Adipocyte (in vitro differentiated cells): ENCODE results near the gene GNG7.

ENCODE experiments used
- DNase-seq: peaks from one replicate; pipeline ENCODE4 v3.0.0-alpha.2; 2015; ENCODE audit warnings: low read depth
- H3K27me3 ChIP-seq: replicated peaks from 2 replicates; pipeline ENCODE4 v1.7.0; 2013; ENCODE audit warnings: mild to moderate bottlenecking, low read length, moderate library complexity; ENCODE audit not compliant: control insufficient read depth, insufficient read depth
- H3K36me3 ChIP-seq: 2 replicates; pipeline ENCODE4 v1.7.0; 2013; ENCODE audit warnings: low read length, mild to moderate bottlenecking, moderate library complexity; ENCODE audit not compliant: control insufficient read depth, insufficient read depth, severe bottlenecking
- H3K4me1 ChIP-seq: 2 replicates; pipeline ENCODE4 v1.7.0; 2013; ENCODE audit warnings: mild to moderate bottlenecking, low read length, moderate library complexity; ENCODE audit not compliant: control insufficient read depth, insufficient read depth
- H3K4me3 ChIP-seq: 2 replicates; pipeline ENCODE4 v1.7.0; 2013; ENCODE audit warnings: mild to moderate bottlenecking, low read length, moderate library complexity
- H3K9ac ChIP-seq: 2 replicates; pipeline ENCODE4 v1.7.0; 2013; ENCODE audit warnings: mild to moderate bottlenecking, low read length, moderate library complexity
- H3K9me3 ChIP-seq: 2 replicates; pipeline ENCODE4 v1.7.0; 2013; ENCODE audit warnings: mild to moderate bottlenecking, low read length, moderate library complexity; ENCODE audit not compliant: control insufficient read depth

The GNG7 gene

DNA sequence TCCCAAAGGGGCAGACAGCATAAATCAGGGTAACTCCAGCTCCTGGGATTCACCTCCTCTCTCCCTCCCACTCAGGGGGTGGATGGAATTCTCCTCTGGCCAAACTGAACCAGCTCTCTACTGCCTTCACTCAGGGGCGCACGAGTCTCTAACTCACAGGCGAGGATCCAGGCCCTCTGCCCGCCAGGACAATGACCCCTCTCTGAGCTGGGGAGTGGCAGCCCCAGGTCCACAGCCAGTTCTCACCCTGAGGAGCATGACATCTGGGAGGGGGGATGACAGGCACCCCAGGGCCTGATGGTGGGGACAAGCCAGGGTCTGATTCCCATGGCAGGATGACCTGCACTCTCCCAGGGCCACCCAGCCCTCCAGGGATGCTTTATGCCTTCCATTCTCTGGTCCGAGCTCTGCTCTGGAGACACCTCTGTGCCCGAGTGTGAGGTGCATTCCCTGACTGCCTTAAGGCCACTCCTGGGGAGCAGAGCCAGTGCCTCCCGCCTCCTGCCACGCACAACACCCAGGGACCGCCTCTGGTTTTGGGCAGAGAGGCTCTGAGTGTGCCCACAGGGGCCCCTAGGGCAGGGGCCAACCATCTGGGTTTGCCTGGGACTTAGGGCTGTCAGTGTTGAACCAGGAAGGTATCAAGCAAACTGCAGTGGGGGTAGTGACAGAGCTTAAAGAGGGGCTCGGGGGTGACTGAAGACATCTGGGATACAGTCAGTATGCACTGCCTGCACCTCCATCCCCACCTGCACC lies 66.2 kb downstream of the GNG7 start:
- no peaks in the 10 kb centered on the region for H3K27me3 ChIP-seq
- no peaks in the 10 kb centered on the region for H3K36me3 ChIP-seq
- DNase-seq: no peak
- H3K9ac ChIP-seq: peak overlapping the region; percentile 50
- peaks cover 33% of the 10 kb centered on the region for H3K4me1 ChIP-seq
- no peak overlapping the region for H3K4me3 ChIP-seq
- H3K9me3 ChIP-seq: peaks cover 2% of the 10 kb centered on the region

DNA sequence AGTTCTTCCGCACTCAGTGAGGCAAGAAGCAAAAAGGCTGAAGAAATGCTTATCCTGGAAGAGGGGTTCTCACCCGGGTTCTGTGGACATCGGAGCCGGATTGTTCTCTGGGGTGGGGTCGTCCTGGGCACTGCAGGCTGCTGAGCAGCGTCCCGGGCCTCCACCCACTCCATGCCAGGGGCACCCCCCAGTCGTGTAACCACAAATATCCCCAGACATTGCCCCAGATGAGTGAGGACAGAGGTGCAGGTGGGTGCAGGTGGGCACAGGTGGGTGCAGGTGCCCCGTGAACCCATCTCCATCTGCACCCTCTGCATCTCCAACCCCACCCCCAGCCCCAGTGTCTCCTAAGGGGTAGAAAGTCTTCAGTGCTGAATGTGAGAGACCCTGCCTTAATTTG lies 67.5 kb downstream of the GNG7 start:
- no peak for DNase-seq
- Histone ChIP-seq H3K36me3 (no peaks in the 10 kb centered on the region), H3K27me3 (no peaks in the 10 kb centered on the region), H3K9me3 (peaks cover 14% of the 10 kb centered on the region), H3K9ac (peak overlapping the region; percentile 82), H3K4me3 (no peak overlapping the region), H3K4me1 (peaks cover 37% of the 10 kb centered on the region)

DNA sequence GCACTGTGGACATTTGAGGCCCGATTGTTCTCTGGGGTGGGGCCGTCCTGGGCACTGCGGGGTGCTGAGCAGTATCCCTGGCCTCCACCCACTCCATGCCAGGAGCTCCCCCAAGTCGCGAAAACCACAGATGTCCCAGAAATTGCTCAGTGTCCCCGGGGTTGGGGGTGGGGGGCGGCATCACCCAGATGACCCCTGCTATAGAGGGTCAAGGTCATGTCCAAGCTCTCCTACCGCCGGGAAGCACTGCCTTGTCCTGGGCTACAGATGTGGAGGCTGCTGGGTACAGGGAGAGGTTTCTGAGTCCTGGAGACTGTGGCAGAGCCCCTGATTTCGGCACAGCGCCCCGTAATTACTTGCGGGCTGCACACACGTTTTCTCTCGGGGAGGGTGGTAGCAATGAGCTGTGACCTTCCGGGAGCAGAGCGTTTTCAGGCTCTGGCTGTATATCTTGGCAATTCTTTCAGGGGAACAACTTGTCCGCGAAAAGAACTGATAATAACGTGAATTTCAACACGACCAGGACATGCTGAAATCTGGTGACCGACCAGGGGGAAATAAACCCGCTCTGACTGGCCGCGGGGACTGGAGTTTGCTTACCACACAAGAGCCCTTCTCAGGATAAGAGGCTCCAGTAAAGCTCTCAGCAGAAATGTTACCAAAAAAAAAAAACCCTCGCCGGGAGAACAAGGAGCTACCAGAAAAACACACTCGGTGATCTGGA lies 68.1 kb downstream of the GNG7 start:
- peak overlapping the region; percentile 82 for H3K9ac ChIP-seq
- peaks cover 14% of the 10 kb centered on the region for H3K9me3 ChIP-seq
- no peaks in the 10 kb centered on the region for H3K27me3 ChIP-seq
- H3K4me1 ChIP-seq: peaks cover 42% of the 10 kb centered on the region
- H3K36me3 ChIP-seq: no peaks in the 10 kb centered on the region
- peak overlapping the region; percentile 44 for H3K4me3 ChIP-seq
- DNase-seq: no peak

DNA sequence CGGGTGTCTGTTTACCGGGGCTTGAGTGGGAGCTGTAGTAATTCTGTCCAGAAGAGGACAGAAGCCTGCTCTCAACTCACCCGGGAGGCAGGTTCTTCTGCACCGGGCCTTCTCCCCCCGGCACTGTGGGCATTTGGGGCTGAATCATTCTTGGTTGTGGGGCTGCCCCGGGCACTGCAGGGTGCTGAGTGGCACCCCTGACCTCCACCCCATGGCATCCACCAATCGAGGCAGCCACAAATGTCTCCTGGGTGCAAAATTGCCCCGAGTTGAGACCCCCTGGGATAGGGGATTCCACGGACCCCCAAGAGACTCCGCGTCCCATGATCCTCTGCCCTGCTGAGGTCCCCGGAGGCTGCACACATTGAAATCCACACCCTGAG lies 68.8 kb downstream of the GNG7 start:
- no peaks in the 10 kb centered on the region for H3K36me3 ChIP-seq
- peaks cover 45% of the 10 kb centered on the region for H3K4me1 ChIP-seq
- no peak overlapping the region for H3K4me3 ChIP-seq
- peaks cover 14% of the 10 kb centered on the region for H3K9me3 ChIP-seq
- no peaks in the 10 kb centered on the region for H3K27me3 ChIP-seq
- peak overlapping the region; percentile 82 for H3K9ac ChIP-seq
- no peak for DNase-seq

DNA sequence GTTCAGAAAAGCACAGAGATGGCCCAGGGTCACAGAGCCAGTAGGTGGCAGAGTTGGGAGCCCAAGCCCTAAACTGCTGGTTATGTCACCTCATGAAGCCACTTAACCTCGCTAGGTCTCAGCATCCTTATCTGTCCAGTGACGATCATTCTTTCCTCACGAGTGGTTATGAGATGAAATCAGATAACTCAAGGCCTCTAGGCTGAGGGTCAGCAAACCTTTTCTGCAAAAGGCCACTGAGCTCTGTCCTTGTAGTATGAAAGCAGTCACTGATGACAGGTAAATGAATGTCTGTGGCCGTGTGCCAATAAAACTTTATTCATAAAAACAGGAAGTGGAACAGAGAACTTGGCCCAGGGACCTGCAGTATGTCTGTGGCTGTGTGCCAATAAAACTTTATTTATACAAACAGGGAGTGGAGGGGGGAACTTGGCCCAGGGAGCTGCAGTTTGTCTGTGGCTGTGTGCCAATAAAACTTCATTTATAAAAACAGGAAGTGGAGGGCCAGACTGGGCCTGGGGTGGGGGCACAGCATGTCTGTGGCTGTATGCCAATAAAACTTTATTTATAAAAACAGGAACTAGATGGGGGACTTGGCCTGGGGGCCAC lies 71.2 kb downstream of the GNG7 start:
- Histone ChIP-seq H3K4me3 (no peak overlapping the region), H3K9ac (no peak overlapping the region), H3K9me3 (peaks cover 14% of the 10 kb centered on the region), H3K36me3 (no peaks in the 10 kb centered on the region), H3K4me1 (peaks cover 57% of the 10 kb centered on the region), H3K27me3 (no peaks in the 10 kb centered on the region)
- no peak for DNase-seq

DNA sequence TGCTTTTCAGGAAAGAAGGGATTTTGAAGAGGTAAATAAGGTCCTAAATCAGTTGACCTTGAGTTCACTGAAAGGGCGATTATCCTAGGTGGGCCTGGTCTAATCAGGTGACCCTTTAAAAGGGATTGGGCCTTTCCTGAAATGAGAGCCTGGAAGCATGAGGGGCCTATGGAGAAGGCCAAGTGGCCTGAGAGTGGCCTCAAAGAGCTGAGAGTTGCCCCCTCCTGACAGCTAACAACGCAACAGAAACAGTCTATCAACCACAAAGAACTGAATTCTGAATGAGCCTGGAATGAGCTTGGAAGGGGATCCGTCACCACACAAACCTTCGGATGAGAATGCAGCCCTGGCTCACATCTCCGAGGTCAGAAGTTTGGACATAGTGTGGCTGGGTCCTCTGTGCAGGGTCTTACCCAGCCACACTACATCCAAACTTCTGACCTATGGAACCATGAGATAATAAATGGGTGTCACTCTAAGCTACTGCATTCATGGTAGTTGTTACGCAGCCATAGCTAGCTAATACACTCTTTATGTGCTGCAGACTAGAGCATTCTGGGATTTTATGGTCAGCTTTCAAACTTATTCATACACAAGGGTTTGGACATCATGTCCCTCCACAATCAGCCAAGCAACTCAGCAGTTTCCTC lies 72.0 kb downstream of the GNG7 start:
- Histone ChIP-seq H3K9ac (peak overlapping the region; percentile 66), H3K36me3 (no peaks in the 10 kb centered on the region), H3K27me3 (no peaks in the 10 kb centered on the region), H3K9me3 (peaks cover 14% of the 10 kb centered on the region), H3K4me1 (peaks cover 52% of the 10 kb centered on the region), H3K4me3 (peak overlapping the region; percentile 20)
- DNase-seq: no peak

DNA sequence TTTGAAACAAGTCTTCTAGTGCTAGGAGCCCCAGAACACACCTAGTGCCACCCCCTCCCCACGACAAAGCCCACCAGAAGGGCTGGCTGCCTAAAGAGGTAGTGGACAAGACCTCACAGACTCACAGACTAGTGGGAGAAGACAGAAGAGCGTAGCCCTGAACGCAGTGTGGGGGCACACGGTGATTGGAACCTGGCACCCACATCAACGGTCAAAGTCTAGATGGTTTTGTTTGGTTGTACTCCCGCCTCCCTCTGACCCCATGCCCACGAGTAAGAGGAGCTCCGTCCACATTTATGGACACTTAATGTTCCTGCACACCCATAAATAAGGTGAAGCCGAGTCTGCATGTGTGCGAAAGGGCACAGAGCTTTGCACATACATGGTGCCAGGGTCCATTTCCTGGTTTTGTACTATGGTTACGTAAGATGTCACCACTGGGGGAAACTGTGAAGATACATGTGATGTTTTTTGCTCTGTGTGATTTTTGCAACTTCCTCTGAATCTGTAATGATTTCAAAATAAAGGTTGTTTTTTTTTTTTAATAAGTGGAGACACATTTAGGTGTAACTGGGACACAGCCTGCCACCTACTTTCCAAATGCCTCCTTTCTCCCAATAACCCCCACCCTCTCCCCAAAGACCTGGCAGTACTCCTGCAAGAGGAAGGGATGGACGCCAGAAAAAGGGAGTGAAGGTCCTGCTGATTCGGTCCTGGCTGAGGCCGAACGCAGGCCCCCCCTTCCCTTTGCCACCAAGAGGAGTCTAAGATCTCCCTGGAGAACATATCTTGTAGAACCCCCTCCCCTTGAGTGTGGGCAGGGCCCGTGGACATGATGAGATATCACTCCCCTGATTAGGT lies 72.8 kb downstream of the GNG7 start:
- no peak for DNase-seq
- Histone ChIP-seq H3K36me3 (no peaks in the 10 kb centered on the region), H3K9ac (peak overlapping the region; percentile 66), H3K4me3 (peak overlapping the region; percentile 14), H3K4me1 (peaks cover 54% of the 10 kb centered on the region), H3K27me3 (no peaks in the 10 kb centered on the region), H3K9me3 (peaks cover 14% of the 10 kb centered on the region)

DNA sequence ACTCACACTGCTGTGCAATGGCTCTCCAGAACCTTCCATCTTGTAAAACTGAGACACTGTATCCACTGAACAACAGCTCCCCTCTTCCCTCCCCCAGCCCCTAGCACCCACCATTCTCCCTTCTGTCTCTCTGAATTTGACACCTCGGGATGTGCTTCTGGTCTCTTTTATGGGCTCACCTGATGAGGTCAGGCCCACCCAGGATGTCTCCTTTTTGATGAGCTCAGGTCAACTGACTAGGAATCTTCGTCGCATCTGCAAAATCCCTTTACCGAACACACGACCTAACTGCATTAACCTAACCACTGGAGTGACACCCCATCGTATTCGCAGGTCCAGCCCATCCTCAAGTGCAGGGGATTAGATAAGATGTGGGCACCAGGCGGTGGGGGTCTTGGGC lies 73.9 kb downstream of the GNG7 start:
- H3K9me3 ChIP-seq: peaks cover 14% of the 10 kb centered on the region
- no peaks in the 10 kb centered on the region for H3K27me3 ChIP-seq
- no peaks in the 10 kb centered on the region for H3K36me3 ChIP-seq
- no peak overlapping the region for H3K4me3 ChIP-seq
- peaks cover 49% of the 10 kb centered on the region for H3K4me1 ChIP-seq
- DNase-seq: no peak
- peak overlapping the region; percentile 31 for H3K9ac ChIP-seq

DNA sequence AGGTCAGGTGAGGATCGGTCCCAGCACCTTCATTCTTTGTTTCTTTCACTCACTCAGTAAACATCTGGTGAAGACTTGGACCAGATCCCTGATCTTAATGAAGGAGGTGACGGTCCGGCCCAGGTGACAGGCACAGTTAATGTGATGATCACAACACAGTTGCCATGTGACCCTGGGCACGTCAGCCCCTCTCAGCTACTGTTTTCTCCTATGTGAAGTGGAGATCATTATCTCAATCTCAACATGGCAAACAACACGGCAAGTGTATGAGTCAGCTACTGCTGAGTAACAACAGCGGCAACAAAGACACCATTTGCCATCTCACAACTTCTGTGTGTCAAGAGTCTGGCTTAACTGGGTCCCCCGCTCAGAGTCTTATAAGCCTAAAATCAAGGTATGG lies 74.6 kb downstream of the GNG7 start:
- Histone ChIP-seq H3K9ac (peak overlapping the region; percentile 51), H3K4me3 (peak overlapping the region; percentile 10), H3K9me3 (peaks cover 14% of the 10 kb centered on the region), H3K27me3 (no peaks in the 10 kb centered on the region), H3K36me3 (no peaks in the 10 kb centered on the region), H3K4me1 (peaks cover 49% of the 10 kb centered on the region)
- DNase-seq: no peak

DNA sequence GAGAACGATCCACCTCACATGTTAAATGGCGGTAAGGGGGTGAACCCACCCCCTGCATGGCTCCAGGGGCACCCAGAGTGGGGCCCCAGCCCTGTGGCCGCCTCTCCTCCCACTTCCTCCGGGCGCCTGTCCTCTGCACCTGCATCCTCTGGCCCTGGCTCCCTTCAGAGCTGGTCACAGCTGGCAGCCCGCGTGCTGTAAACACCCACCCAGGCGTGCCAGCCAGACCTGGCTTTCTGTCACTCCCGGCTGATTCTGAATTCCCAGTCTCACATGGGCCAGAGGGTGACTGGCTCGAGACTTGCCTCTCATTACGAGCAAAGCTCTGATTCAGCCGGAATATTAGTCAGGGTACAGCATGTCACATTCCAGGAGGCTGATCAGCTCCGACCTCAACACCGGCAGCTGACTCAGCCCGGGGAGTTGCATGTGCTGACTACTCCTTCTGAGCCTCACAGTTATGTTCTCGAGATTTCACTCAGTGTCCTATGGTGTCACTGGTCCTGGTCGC lies 75.1 kb downstream of the GNG7 start:
- Histone ChIP-seq H3K4me3 (peak overlapping the region; percentile 10), H3K9me3 (peaks cover 14% of the 10 kb centered on the region), H3K36me3 (no peaks in the 10 kb centered on the region), H3K9ac (peak overlapping the region; percentile 61), H3K27me3 (no peaks in the 10 kb centered on the region), H3K4me1 (peaks cover 49% of the 10 kb centered on the region)
- DNase-seq: peak; percentile 96
